ENCODE measurements around the gene ANKS4B.

The ANKS4B gene

DNA sequence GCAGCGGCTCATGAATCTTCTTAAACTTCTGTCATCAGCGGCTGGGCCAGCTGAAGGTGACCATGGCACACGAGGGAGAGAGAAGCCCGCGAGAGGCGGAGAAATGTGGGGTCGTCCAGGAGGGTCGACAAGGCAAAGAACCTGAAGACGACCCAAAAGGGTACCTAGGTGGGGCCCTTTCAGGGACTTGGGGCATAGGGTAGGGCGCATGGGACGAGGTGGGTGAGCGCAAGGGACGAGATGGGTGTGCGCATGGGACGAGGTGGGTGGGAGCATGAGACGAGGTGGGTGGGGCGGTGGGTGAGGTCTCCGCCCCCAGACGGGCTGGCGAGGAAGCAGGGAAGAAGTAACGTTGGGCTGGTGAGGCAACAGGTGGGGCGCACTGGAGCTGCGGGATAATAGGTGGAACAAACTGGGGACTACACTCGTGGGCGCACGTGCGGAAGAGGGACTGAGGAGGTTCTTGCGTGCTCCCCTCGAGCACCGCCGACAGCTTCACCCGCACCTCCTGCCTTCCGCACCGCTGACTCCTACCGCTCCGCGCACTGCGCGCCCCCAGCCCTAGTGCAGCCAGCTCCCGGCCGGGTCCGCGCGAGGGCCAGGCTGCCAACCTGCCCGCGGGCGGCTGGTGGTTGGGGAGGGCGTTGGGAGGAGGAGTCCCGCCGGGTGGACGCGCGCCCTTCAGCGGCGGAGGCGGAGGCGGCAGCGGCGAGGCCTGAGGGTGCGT, 67.8 kb downstream of the ANKS4B start:
- H3K27ac ChIP-seq = peak overlapping the region; percentile 68 to 94
- DNase-seq (ENCODE audit: low spot score) = peak; percentile 85

DNA sequence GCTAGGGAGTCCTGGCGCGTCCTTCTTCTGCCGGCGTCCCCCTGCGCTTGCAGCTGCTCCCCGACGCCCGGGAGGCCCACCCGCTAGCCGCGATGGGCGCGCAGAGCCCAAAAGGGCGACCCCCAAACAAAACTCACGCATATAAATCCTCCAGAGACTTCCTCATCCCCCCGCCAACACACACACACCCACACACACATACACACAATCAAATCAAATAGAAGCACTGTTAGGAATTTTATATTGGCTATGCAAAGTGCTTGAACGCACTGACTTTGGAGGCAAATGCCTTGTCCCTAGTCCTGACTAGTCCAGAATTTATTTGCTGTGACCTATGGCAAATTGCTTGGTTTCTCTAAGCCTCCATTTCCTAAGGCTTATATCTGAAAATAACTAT, 68.4 kb downstream of the ANKS4B start:
- no peak for DNase-seq (ENCODE audit: low spot score)
- Histone ChIP-seq H3K4me3 (peak overlapping the region; percentile 73), H3K27ac (peak overlapping the region; percentile 68 to 94)
- TF ChIP-seq, protein P1, sequence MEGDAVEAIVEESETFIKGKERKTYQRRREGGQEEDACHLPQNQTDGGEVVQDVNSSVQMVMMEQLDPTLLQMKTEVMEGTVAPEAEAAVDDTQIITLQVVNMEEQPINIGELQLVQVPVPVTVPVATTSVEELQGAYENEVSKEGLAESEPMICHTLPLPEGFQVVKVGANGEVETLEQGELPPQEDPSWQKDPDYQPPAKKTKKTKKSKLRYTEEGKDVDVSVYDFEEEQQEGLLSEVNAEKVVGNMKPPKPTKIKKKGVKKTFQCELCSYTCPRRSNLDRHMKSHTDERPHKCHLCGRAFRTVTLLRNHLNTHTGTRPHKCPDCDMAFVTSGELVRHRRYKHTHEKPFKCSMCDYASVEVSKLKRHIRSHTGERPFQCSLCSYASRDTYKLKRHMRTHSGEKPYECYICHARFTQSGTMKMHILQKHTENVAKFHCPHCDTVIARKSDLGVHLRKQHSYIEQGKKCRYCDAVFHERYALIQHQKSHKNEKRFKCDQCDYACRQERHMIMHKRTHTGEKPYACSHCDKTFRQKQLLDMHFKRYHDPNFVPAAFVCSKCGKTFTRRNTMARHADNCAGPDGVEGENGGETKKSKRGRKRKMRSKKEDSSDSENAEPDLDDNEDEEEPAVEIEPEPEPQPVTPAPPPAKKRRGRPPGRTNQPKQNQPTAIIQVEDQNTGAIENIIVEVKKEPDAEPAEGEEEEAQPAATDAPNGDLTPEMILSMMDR (IDR thresholded peaks at IDR 0.05) = no peak

More for the DNA sequence above, 67.8 kb downstream of the ANKS4B start:
- H3K4me3 ChIP-seq = peak overlapping the region; percentile 73
- TF ChIP-seq, protein P1 (IDR thresholded peaks at IDR 0.05) = no peak

DNA sequence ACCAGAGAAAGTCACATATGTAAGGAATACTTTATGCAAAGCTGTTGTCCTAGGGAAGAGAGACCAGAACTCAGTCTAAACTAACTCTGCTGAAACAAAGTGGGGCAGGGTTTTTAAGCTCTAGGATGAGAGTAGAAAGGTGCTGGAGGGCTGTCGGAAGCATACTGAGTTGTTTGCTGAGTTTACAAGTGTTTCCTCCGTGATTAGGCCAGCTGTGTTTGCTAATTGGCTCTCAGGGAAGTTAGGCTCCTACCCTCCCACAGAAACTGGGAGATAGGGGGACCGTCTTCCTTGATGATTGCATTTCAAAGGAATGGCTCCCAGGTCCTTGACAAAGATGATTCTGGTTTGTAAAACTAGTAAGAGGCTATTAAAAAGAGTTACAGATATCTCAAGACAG, 69.0 kb downstream of the ANKS4B start:
- peak overlapping the region in 1 of 2 donors; percentile 94 for H3K27ac ChIP-seq
- peak overlapping the region; percentile 73 for H3K4me3 ChIP-seq
- TF ChIP-seq, protein P1 (IDR thresholded peaks at IDR 0.05) = no peak
- no peak for DNase-seq (ENCODE audit: low spot score)

DNA sequence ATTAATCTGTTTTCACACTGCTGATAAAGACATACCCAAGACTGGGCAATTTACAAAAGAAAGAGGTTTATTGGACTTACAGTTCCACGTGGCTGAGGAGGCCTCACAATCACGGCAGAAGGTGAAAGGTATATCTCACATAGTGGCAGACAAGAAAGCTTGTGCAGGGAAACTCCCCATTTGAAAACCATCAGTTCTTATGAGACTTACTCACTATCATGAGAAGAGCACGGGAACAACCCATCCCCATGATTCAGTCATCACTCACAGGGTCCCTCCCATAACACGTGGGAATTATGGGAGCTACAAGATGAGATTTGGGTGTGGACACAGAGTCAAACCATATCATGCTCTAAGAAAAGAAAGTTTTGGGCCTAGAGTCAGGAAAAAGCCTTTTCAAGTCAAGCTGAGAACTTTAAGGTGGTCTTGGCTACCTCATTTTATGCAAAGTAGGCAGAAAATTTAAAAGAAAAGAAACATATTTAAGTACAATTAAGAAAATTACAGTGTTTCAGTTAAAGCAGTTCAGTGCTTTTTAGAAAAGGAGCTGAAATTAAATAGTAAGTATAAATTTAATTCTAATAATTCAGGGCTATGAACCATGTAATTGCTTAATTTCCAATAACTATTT, 69.5 kb downstream of the ANKS4B start:
- TF ChIP-seq, protein P1 (IDR thresholded peaks at IDR 0.05) = no peak
- no peak for DNase-seq (ENCODE audit: low spot score)
- Histone ChIP-seq H3K27ac (peak overlapping the region in 1 of 2 donors; percentile 94), H3K4me3 (no peak overlapping the region)

Data from coronary artery (tissue), 2 donors.